ENCODE measurements around the gene ZNF682. TPM values are rescaled to one million over a fixed set of nuclear protein-coding genes. Genes with fewer than 3 reads are reported as not detected.

Gene ZNF682
- total and polyA plus RNA-seq, 12 donors, result 0.14 to 36.0 (median 3.5) TPM

GRCh38 chr19:20035935-20036334, 3.4 kb downstream of the ZNF682 start:
- Histone ChIP-seq H3K27ac (no peak overlapping the region), H3K9me3 (replicated peaks in 1 of 3) (no peaks in the 10 kb centered on the region), H3K4me1 (replicated peaks in 1 of 2) (peaks cover 0 to 8% of the 10 kb centered on the region in 2 donors), H3K4me3 (no peak overlapping the region), H3K36me3 (replicated peaks in 1 of 2) (no peaks in the 10 kb centered on the region), H3K27me3 (no peaks in the 10 kb centered on the region)
- 93 to 96% (median 95%) methylated on average over 5 of the region's 5 CpGs for WGBS, 4 donors
- no peak for DNase-seq
- TF ChIP-seq POLR2A (IDR thresholded peaks at IDR 0.05), result no peak
- TF ChIP-seq, protein P1, sequence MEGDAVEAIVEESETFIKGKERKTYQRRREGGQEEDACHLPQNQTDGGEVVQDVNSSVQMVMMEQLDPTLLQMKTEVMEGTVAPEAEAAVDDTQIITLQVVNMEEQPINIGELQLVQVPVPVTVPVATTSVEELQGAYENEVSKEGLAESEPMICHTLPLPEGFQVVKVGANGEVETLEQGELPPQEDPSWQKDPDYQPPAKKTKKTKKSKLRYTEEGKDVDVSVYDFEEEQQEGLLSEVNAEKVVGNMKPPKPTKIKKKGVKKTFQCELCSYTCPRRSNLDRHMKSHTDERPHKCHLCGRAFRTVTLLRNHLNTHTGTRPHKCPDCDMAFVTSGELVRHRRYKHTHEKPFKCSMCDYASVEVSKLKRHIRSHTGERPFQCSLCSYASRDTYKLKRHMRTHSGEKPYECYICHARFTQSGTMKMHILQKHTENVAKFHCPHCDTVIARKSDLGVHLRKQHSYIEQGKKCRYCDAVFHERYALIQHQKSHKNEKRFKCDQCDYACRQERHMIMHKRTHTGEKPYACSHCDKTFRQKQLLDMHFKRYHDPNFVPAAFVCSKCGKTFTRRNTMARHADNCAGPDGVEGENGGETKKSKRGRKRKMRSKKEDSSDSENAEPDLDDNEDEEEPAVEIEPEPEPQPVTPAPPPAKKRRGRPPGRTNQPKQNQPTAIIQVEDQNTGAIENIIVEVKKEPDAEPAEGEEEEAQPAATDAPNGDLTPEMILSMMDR (IDR thresholded peaks at IDR 0.05), result no peak
- intact Hi-C loops (cut with DNase I), result no loop called here

DNA sequence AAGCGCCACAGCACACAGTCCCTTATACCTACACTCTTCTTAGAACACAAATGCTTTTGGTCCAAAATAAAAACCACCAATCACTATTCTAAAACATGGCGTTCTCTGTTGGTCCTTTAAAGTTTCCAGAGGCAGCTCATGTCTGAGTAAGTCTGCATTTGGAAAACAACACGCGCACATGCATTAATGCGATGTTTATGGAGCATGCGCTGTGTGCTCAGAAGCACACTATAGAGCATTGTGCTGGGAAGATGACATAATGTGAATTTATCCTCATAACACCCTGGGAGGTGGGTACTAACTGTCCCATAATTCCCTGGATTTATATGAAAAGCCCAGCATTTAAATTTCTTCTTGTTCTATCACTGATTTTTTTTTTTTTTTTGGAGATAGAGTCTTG, 10.7 kb downstream of the ZNF682 start:
- Histone ChIP-seq H3K27ac (no peak overlapping the region), H3K36me3 (replicated peaks in 1 of 2) (no peaks in the 10 kb centered on the region), H3K4me1 (replicated peaks in 1 of 2) (no peaks in the 10 kb centered on the region), H3K9me3 (replicated peaks in 1 of 3) (no peaks in the 10 kb centered on the region), H3K4me3 (no peak overlapping the region), H3K27me3 (no peaks in the 10 kb centered on the region)
- WGBS, 4 donors, result 96 to 99% (median 98%) methylated on average over 6 of the region's 6 CpGs
- no peak for DNase-seq
- intact Hi-C loops (cut with DNase I), result no loop called here
- no peak for TF ChIP-seq POLR2A (IDR thresholded peaks at IDR 0.05)
- TF ChIP-seq, protein P1 (IDR thresholded peaks at IDR 0.05), result no peak

GRCh38 chr19:20005741-20006140, 33.6 kb downstream of the ZNF682 start:
- H3K9me3 ChIP-seq (replicated peaks in 1 of 3), result peaks cover 0 to 29% (median 5%) of the 10 kb centered on the region in 3 donors
- H3K4me1 ChIP-seq (replicated peaks in 1 of 2), result no peaks in the 10 kb centered on the region
- no peak for DNase-seq
- intact Hi-C loops (cut with DNase I), result no loop called here
- no peaks in the 10 kb centered on the region for H3K36me3 ChIP-seq (replicated peaks in 1 of 2)
- H3K27me3 ChIP-seq, result no peaks in the 10 kb centered on the region
- WGBS, 4 donors, result 92 to 98% (median 97%) methylated on average over 2 of the region's 2 CpGs
- no peak overlapping the region for H3K4me3 ChIP-seq
- no peak for TF ChIP-seq POLR2A (IDR thresholded peaks at IDR 0.05)
- TF ChIP-seq, protein P1 (IDR thresholded peaks at IDR 0.05), result no peak
- H3K27ac ChIP-seq, result no peak overlapping the region

DNA sequence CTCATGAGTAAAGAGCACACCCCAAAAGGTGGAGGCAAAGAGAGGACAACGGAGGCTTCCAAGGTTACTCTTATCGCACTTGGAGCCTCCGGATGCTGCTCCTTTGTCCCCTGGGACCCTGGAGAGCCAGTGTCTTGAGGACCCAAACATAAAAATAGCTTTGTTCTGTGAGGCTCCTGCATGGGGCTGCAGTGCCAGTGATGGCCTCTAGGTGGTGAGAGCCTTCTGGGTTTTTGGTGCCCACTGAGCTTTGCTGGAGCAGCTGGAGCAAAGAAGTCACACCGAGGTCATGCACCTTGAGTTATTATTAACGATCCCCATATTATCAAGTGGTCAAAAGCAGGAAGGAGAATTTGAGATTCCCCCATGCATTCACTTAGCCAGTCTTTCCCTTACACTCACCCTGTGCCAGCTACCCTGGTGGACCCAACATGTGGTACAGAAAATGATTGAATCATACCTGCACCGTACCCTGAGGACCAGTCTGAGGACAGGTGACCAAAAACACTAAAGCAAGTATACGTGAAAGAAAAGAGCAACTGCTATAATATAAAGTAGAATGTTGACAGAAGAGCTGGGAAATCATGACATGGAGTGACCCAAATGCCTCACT, 41.5 kb downstream of the ZNF682 start:
- DNase-seq, result peak in 4 of 7 donors; percentile 7 to 56 (median 30)
- WGBS, 4 donors, result 55 to 59% (median 57%) methylated on average over 7 of the region's 7 CpGs

More for the DNA sequence above, 41.5 kb downstream of the ZNF682 start:
- Histone ChIP-seq H3K4me1 (replicated peaks in 1 of 2) (no peaks in the 10 kb centered on the region), H3K27me3 (no peaks in the 10 kb centered on the region), H3K9me3 (replicated peaks in 1 of 3) (no peaks in the 10 kb centered on the region), H3K36me3 (replicated peaks in 1 of 2) (no peaks in the 10 kb centered on the region), H3K4me3 (no peak overlapping the region), H3K27ac (no peak overlapping the region)
- TF ChIP-seq, protein P1 (IDR thresholded peaks at IDR 0.05), result peak; percentile 35 to 66 (median 56)
- no peak for TF ChIP-seq POLR2A (IDR thresholded peaks at IDR 0.05)
- intact Hi-C loops (cut with DNase I), result no loop called here
